ENCODE measurements around the gene CMIP. TPM values are rescaled to one million over a fixed set of nuclear protein-coding genes. Genes with fewer than 3 reads are reported as not detected.

Gene CMIP
- total and polyA plus RNA-seq, 10 of the 15 experiments (the other 5 are each of a cell fraction or from before 2014, with no cell fraction given): 1.2 to 43.2 (median 4.4) TPM

DNA sequence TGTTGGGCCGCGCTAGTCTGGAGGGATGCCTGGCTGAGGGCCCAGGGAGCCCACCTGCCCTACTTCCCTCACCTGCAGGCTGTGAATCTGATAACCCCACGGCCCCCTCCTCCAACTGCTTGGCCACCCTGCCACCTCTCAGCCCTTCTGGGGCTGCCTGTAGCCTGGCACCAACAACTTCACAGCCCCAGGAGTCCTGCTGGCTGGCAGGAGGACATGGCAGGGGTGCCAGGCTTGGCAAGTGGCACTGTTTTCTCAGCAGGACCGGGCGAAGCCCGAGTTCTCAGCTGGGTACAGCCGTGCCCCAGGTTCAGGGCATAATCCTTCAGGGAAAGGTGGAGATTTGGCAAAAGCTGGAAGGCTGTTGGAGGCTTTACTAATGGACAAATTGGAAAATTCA lies 129.6 kb downstream of the CMIP start (continued):
- no peak for TF ChIP-seq CBFB (IDR thresholded peaks at IDR 0.05; ENCODE audit: low read depth)

DNA sequence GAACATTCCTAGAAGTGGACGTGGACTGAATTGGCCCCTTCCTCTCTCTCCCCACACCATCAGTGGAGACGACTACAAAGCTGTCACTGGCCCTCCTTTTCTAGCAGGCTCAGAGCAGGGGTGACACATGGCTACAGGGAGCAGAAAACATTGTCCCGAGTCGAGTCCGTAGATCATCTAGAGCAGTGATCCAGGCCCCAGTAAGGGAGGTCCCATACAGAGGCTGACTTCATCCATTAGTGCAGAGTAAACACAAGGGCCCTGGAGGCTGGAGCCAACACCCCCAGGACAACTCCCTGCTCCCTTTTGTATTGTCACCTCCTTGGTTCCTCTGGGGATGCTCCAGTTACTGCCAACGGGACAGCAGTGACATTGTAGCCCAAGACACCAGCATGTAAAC lies 130.7 kb downstream of the CMIP start:
- SMC1A ChIA-PET (ENCODE audit: uncharacterized antibody, unreplicated experiment): no interaction called here
- Histone ChIP-seq H3K27me3 (replicated peaks in 1 of 2; ENCODE audit: control insufficient read depth in 2 of 2, insufficient read depth in 2 of 2, low read length in 1 of 2) (no peaks in the 10 kb centered on the region), H3K4me1 (ENCODE audit: control insufficient read depth, insufficient read depth, low read length) (no peaks in the 10 kb centered on the region), H3K9ac (ENCODE audit: control insufficient read depth, insufficient read depth, low read length) (no peak overlapping the region), H3K79me2 (ENCODE audit: control insufficient read depth, insufficient read depth, low read length) (no peaks in the 10 kb centered on the region; the same call in none of the 2 replicates), H3K27ac (ENCODE audit: control insufficient read depth, insufficient read depth) (no peak overlapping the region), H2AFZ (ENCODE audit: control insufficient read depth, low read depth, low read length) (no peak overlapping the region), H4K20me1 (ENCODE audit: control insufficient read depth, insufficient read depth) (no peaks in the 10 kb centered on the region), H3K36me3 (ENCODE audit: control insufficient read depth in 2 of 2, insufficient read depth in 2 of 2, low read length in 1 of 2) (no peaks in the 10 kb centered on the region; a peak in 2 of 4 replicates), H3K4me3 (no peak overlapping the region), H3K9me3 (replicated peaks; ENCODE audit: control insufficient read depth, insufficient read depth, low read length) (no peaks in the 10 kb centered on the region), H3K4me2 (ENCODE audit: control insufficient read depth, insufficient read depth) (no peak overlapping the region)
- FAIRE-seq (no peak), ATAC-seq (no peak), DNase-seq (ENCODE audit: low read depth, low spot score) (no peak)
- RAD21 ChIA-PET (ENCODE audit: unreplicated experiment): no interaction called here
- POLR2A ChIA-PET: no interaction called here
- intact Hi-C loops (cut with micrococcal nuclease; ENCODE audit: unreplicated experiment) (no loop called here), in situ Hi-C loops (cut with MboI) (no loop called here)
- CTCF ChIA-PET: no interaction called here
- WGBS (ENCODE audit: insufficient coverage, insufficient replicate concordance, low lambda C conversion rate, missing lambda C conversion rate): 71% methylated on average over 6 of the region's 6 CpGs
- BruUV-seq (replicated peaks): no TSS peak
- TF ChIP-seq RAD21 (IDR thresholded peaks at IDR 0.05; ENCODE audit: insufficient read depth, low read depth, low read length) (no peak), SRF (IDR thresholded peaks at IDR 0.05; ENCODE audit: low read depth in 2 of 2, low read length in 2 of 2) (no peak), NFYA (IDR thresholded peaks at IDR 0.05; ENCODE audit: borderline replicate concordance, low read depth, low read length) (no peak), ZNF622 (IDR thresholded peaks at IDR 0.05) (no peak), MEF2B (IDR thresholded peaks at IDR 0.05; ENCODE audit: partially characterized antibody, poor library complexity, severe bottlenecking) (no peak)
- TF ChIP-seq, protein P1, sequence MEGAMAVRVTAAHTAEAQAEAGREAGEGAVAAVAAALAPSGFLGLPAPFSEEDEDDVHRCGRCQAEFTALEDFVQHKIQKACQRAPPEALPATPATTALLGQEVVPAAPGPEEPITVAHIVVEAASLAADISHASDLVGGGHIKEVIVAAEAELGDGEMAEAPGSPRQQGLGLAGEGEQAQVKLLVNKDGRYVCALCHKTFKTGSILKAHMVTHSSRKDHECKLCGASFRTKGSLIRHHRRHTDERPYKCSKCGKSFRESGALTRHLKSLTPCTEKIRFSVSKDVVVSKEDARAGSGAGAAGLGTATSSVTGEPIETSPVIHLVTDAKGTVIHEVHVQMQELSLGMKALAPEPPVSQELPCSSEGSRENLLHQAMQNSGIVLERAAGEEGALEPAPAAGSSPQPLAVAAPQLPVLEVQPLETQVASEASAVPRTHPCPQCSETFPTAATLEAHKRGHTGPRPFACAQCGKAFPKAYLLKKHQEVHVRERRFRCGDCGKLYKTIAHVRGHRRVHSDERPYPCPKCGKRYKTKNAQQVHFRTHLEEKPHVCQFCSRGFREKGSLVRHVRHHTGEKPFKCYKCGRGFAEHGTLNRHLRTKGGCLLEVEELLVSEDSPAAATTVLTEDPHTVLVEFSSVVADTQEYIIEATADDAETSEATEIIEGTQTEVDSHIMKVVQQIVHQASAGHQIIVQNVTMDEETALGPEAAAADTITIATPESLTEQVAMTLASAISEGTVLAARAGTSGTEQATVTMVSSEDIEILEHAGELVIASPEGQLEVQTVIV (IDR thresholded peaks at IDR 0.05; ENCODE audit: borderline replicate concordance, partially characterized antibody): no peak
- TF ChIP-seq, protein P2, sequence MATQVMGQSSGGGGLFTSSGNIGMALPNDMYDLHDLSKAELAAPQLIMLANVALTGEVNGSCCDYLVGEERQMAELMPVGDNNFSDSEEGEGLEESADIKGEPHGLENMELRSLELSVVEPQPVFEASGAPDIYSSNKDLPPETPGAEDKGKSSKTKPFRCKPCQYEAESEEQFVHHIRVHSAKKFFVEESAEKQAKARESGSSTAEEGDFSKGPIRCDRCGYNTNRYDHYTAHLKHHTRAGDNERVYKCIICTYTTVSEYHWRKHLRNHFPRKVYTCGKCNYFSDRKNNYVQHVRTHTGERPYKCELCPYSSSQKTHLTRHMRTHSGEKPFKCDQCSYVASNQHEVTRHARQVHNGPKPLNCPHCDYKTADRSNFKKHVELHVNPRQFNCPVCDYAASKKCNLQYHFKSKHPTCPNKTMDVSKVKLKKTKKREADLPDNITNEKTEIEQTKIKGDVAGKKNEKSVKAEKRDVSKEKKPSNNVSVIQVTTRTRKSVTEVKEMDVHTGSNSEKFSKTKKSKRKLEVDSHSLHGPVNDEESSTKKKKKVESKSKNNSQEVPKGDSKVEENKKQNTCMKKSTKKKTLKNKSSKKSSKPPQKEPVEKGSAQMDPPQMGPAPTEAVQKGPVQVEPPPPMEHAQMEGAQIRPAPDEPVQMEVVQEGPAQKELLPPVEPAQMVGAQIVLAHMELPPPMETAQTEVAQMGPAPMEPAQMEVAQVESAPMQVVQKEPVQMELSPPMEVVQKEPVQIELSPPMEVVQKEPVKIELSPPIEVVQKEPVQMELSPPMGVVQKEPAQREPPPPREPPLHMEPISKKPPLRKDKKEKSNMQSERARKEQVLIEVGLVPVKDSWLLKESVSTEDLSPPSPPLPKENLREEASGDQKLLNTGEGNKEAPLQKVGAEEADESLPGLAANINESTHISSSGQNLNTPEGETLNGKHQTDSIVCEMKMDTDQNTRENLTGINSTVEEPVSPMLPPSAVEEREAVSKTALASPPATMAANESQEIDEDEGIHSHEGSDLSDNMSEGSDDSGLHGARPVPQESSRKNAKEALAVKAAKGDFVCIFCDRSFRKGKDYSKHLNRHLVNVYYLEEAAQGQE (IDR thresholded peaks at IDR 0.05; ENCODE audit: low read depth, low read length): no peak

All from GM12878 (cell line).